Left renal cortex interstitium (tissue), 4 donors: ENCODE measurements around the gene MYH10. TPM values are rescaled to one million over a fixed set of nuclear protein-coding genes. Genes with fewer than 3 reads are reported as not detected.
A peak's percentile ranks its signal among the peaks of the same experiment; 100 is the strongest.

ENCODE experiments used
- DNase-seq, 4 donors: peaks; one replicate each; pipeline ENCODE4 v3.0.0-alpha.2; 2013; ENCODE audit warnings: low read depth in 4 of 4, low spot score in 2 of 4, missing footprints in 1 of 4
- polyA plus RNA-seq, 4 donors: library from polyadenylated mRNA; unstranded; fragments of 120-200 nt; gene quantifications; one replicate each; pipeline ENCODE4 v1.2.1, GENCODE V29; 2013; ENCODE audit not compliant: insufficient read length in 4 of 4

Gene MYH10
- polyA plus RNA-seq, 4 donors: 238 to 265 (median 259) TPM

- DNase-seq: no peak
Measured at GRCh38 chr17:8479431-8479947, 151.0 kb downstream of the MYH10 start.

- no peak for DNase-seq
Measured at GRCh38 chr17:8477715-8478441, 152.6 kb downstream of the MYH10 start.

DNA sequence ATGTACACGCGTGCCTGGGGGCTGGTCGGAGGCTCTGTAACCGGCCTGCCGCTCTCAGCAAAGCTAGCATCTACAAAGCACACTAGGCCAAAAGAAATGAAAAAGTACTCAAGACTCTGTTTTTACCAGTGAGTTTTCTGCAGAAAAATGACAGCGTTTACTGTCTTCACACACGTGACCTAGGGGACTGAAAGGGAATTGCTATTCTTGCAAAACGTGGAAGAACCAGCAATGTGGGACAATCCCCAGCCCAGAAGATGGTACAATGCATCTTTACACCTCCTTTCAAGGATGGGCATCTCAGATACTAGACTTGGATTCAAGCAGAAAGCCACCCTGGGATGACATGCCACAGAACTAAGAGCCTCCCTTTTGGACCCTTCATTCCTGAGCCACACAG lies 153.4 kb downstream of the MYH10 start:
- DNase-seq: no peak

GRCh38 chr17:8476741-8477140 lies 153.8 kb downstream of the MYH10 start:
- no peak for DNase-seq

DNA sequence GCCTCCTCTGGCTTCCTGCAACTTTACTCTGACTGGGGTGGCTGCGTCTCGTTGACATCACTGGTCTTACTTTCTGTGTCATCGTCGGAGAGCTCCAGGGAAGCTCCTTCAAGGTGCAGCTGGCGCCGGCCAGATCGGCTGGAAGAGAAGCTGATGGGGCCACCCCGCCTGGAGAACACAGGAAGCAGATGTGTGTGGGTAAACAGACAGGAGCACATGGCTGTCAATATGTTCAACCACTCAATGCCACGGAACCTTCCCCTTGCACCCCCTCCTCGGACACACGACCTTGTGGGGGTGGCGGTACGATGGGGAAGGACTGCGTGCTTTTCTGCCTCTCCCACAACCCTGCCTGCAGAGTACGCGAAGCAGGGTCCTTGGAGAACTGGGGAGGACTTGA lies 154.7 kb downstream of the MYH10 start:
- no peak for DNase-seq

DNA sequence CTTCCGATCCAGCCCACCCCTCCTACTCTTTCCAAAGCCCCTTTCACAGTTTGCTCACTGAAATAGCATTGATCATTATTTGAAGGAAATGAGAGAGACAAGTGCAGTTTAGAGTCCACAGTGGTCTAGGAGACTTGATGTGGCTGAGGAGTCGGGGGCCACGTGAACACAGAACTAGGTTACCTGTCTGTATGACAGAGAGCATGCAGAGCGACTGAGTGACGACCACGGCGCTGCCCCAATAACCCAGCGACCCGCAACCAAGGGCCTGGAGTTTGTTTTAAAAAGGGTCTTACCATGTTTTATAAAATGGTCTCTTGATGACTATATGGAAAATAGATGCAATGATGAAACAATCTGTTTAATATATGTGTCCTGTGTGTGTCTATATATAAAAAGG lies 155.3 kb downstream of the MYH10 start:
- DNase-seq: no peak

DNA sequence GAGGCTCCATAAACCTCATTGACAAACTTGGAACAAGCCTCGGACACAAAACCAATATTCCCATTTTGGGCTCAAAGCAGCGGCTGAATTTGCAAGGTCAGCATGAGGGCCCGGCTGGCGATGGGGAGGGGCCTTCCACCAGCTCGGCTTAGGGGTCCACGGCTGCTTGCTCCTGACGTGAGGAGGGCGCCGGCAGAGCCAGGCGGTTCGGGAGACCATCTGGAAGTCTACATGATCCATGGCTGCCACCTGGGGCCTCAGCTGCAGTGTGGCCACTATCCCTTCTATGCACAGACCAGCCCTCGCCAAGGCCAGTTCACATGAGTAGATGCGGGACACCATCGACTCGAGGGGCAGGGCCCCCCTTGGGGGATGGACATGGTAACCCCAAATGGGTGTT lies 155.7 kb downstream of the MYH10 start:
- no peak for DNase-seq

DNA sequence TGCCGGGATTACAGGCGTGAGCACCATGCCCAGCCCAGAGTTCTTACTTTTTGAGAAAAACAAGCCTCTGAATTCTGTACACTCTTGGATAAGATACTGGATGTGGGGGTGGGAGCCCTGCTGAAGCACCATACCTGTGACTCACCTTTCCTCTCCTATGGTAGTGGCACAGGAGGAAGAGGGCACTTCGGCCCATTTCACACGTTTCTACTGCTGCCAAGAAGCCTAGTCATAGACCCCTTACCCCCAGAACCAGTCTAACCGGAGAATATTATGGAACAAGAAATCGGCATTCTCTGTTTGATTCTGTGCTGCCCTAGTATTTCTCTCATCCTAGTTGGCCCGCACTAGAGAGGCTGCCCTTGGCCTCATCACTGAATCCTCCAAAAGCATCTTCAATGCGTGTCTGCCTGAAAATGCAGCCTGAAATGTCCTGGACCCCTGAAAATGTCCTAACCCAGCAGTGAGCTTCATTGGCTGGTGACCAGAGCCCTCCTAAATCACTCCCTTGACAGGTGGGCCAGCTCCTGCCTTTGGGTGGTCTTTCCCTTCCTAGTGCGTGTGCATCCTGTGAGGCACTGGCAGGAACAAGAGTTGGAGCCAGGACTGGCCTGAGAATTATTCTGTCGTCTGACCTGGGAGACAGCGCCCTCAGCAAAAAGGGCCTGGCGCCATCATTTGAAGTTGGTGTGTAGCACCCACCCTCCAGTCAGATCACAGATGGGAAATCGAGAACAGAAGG lies 156.9 kb downstream of the MYH10 start:
- DNase-seq: no peak

GRCh38 chr17:8472663-8473062 lies 157.9 kb downstream of the MYH10 start:
- no peak for DNase-seq

DNA sequence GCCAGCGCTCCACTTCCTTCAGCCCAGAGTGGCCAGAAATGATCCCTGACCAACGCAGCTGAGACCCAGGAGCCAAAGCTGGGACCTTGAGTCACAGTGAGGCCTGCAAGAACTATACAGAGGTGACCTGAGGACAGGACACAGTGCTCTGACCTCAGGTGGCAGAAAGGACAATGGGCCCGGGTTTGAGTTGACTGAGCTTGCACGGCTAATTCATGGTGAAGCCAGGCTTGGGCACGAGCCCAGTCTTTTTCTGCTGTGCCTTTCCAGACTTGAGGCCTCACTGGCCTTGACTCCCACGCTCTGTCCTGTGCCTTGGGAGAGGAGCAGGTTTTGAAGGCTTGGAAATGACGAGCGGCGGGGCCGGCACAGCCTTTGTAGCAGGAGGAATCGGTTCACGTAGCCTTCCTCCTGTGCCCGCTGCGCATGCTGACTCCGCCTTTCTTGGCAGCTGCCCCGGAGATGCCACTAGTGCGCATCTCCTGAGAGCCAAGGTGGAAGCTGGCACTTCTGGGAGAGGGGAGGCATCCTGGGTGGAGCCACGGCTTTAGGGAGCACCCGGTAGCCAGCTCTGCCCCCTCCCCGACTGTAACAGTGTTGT lies 160.0 kb downstream of the MYH10 start:
- peak in 1 of 4 donors; percentile 23 for DNase-seq

GRCh38 chr17:8469964-8470363 lies 160.6 kb downstream of the MYH10 start:
- no peak for DNase-seq

- no peak for DNase-seq
Measured at GRCh38 chr17:8468980-8469379, 161.5 kb downstream of the MYH10 start.

DNA sequence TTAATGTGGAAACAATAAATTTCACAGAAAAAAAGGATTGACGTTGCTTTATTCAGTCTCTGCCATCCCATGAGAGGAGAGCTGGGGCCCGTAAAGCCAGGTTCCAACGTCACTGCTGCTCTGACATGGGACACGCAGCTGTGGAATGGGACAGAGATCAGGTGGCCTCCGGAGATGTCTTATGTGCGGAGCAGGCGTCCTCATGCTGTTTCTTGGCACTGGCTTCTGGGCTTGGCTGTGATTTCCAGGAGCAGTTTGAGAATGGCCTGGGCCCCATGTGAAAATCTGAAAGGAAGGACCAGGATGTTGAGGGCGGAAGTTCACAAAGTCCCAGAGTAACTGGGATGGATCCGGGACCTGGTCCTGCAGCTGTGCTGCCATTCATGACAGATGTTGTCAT lies 162.4 kb downstream of the MYH10 start:
- DNase-seq: no peak

DNA sequence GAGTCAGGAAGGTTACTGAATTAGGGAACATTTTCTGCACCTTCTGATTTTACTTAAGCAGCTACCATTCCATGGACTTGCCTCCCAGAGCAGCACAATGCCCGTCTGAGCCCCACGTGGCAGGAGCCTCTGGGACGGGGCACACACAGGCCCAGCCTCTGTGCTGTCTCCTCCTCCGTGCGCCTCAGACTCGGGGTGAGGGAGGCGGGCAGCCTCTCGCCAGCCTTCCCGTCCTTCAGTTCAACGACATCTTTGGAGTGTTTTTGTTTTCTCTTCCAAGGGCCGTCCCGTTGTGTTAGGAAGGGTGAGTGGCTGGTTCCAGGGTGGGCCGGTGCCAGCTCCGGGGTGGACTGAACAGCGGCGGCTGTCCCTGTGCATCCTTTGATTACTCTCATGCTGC lies 163.0 kb downstream of the MYH10 start:
- no peak for DNase-seq

DNA sequence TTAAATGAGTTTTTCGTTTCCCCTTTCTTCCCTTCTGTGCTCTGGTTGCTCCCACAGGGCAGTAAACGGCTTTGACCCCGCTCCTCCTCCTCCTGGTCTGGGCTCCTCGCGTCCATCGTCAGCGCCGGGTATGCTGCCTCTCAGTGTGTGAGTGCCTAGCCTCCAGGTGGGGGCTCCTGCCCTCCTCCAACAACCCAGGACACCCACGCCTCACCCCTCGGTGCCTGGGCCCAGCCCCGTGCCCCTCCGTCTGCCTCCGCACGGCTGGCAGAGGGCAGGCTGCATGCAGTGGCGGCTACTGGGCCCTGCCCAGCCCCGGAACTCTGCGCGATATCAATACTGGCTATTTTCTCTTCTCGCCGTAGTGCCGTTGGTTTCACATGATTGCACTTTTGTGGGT lies 163.7 kb downstream of the MYH10 start:
- no peak for DNase-seq

GRCh38 chr17:8466456-8466855 lies 164.1 kb downstream of the MYH10 start:
- DNase-seq: no peak

- DNase-seq: no peak
Measured at GRCh38 chr17:8465759-8466158, 164.8 kb downstream of the MYH10 start.

DNA sequence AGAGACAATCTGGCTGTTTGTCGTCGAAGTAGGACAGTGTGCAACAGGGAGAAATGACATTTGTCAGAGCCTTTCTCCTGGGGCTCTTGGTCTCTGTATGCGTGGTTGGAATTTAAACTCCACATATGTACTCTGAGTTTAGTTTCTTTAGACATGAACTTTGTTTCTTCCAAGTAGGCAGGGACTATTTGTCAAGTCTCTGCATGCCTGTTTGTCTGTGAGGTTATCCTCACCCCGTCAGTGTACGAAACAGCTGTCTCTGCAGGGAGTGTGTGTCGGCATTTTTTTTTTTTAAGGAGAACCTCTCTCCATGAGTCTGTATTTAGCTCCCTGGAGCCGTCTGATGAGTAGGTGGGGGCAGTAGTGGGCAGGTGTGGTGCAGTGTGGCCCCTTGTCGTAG lies 165.2 kb downstream of the MYH10 start:
- DNase-seq: no peak

DNA sequence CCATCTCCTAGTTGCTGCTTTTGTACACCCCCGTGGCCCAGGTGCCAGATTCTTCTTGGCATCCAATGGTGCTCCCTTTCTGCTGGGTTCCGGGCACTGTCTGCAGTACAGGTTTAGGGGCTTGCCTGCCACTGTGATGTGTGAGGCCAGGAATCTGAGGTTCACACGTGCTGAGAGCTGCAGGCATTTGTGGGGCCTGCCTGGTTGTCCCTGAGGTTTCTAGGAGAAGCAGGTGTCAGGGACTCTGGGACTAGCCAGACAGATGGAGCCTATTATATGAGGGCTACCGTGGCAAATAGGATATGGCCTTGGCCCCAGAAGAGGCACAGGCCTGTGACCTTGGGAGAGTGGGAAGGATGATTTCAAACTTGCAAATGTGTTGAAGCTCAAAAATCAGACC lies 165.6 kb downstream of the MYH10 start:
- DNase-seq: no peak

GRCh38 chr17:8463099-8463498 lies 167.4 kb downstream of the MYH10 start:
- DNase-seq: no peak

- no peak for DNase-seq
Measured at GRCh38 chr17:8462564-8462963, 168.0 kb downstream of the MYH10 start.

GRCh38 chr17:8459831-8460230 lies 170.7 kb downstream of the MYH10 start:
- DNase-seq: no peak
